GM21390 (cell line): ENCODE data around the gene MRPS12.
A peak's percentile ranks its signal among the peaks of the same experiment; 100 is the strongest.

Experiments
- ATAC-seq: cut with Tn5 transposase; IDR thresholded peaks from one replicate; pipeline ENCODE4 v1.9.1; 2021; ENCODE audit not compliant: unreplicated experiment

MRPS12 gene

GRCh38 chr19:38910488-38910887 is 20.3 kb upstream of the MRPS12 start:
- no peak for ATAC-seq

- no peak for ATAC-seq
These were observed 19.2 kb upstream of the MRPS12 start for GRCh38 chr19:38911388-38912001.

GRCh38 chr19:38912600-38913514 is 17.9 kb upstream of the MRPS12 start:
- ATAC-seq = no peak

- ATAC-seq = no peak
These were observed 16.8 kb upstream of the MRPS12 start for GRCh38 chr19:38913958-38914357.

GRCh38 chr19:38915329-38916321 is 15.1 kb upstream of the MRPS12 start:
- ATAC-seq = no peak

GRCh38 chr19:38917516-38917915 is 13.2 kb upstream of the MRPS12 start:
- no peak for ATAC-seq

GRCh38 chr19:38917921-38918491 is 12.7 kb upstream of the MRPS12 start:
- no peak for ATAC-seq

- ATAC-seq = no peak
These were observed 12.2 kb upstream of the MRPS12 start for GRCh38 chr19:38918526-38918925.

GRCh38 chr19:38919837-38920601 is 10.7 kb upstream of the MRPS12 start:
- no peak for ATAC-seq

- no peak for ATAC-seq
These were observed 9.9 kb upstream of the MRPS12 start for GRCh38 chr19:38920602-38921419.

GRCh38 chr19:38921420-38922274 is 9.1 kb upstream of the MRPS12 start:
- no peak for ATAC-seq

GRCh38 chr19:38922482-38922881 is 8.3 kb upstream of the MRPS12 start:
- no peak for ATAC-seq

- ATAC-seq = no peak
These were observed 6.4 kb upstream of the MRPS12 start for GRCh38 chr19:38924388-38924787.

GRCh38 chr19:38928391-38929001 is 2.2 kb upstream of the MRPS12 start:
- no peak for ATAC-seq

GRCh38 chr19:38929929-38930775 is 592 bp upstream of the MRPS12 start, which contains the start of gene SARS2:
SARS2 (minus strand) TSS chr19:38930763; CDS start chr19:38930736, 27 bp downstream.
- peak; percentile 56 for ATAC-seq

GRCh38 chr19:38931521-38931793 is 713 bp downstream of the MRPS12 start:
- ATAC-seq = no peak
